HepG2 (cell line): ENCODE measurements around the gene CCDC57. TPM values are rescaled to one million over a fixed set of nuclear protein-coding genes. Genes with fewer than 3 reads are reported as not detected.

Experiments used
- ARID2 ChIP-seq: sonication (generic); formaldehyde crosslinking; IDR thresholded peaks from 2 replicates; pipeline ENCODE4 v1.8.1; 2022; ENCODE audit warnings: mild to moderate bottlenecking, missing genetic modification reagents, borderline replicate concordance
- BORCS8-MEF2B ChIP-seq: sonication (generic); formaldehyde crosslinking; IDR thresholded peaks from 2 replicates; pipeline ENCODE4 v1.8.0; 2022; ENCODE audit warnings: mild to moderate bottlenecking, missing genetic modification reagents
- FOXK2 ChIP-seq: fragments of 450-650 bp; IDR thresholded peaks from 2 replicates; pipeline ENCODE4 v1.6.1; 2016
- MBNL3 ChIP-seq: fragments of 250-450 bp; sonication (Bioruptor Pico); conservative IDR thresholded peaks from 2 replicates; pipeline ENCODE4 v1.8.0; 2022; ENCODE audit warnings: mild to moderate bottlenecking, inconsistent platforms
- PRMT3 ChIP-seq: sonication (generic); formaldehyde crosslinking; IDR thresholded peaks from 2 replicates; pipeline ENCODE4 v1.8.1; 2022; ENCODE audit warnings: low read depth, mild to moderate bottlenecking, moderate library complexity, missing genetic modification reagents, borderline replicate concordance
- SATB2 ChIP-seq: sonication (generic); formaldehyde crosslinking; IDR thresholded peaks from 2 replicates; pipeline ENCODE4 v1.5.0; 2020; ENCODE audit warnings: missing genetic modification reagents
- TBP ChIP-seq: sonication (generic); formaldehyde crosslinking; IDR thresholded peaks from 2 replicates; pipeline ENCODE4 v1.5.0; 2020; ENCODE audit warnings: missing genetic modification reagents
- TCF12 ChIP-seq, 2 experiments: fragments of 450-650 bp in 1 of 2; sonication (generic) in 1 of 2; formaldehyde crosslinking in 1 of 2; IDR thresholded peaks; 2 replicates each; pipeline versions ENCODE4 v1.6.1 to v1.8.0; 2017 to 2022; ENCODE audit warnings: antibody characterized with exemption in 1 of 2, mild to moderate bottlenecking in 1 of 2, missing genetic modification reagents in 1 of 2, moderate library complexity in 1 of 2
- TEAD3 ChIP-seq: optimal IDR thresholded peaks from 2 replicates; pipeline ENCODE3; 2016; ENCODE audit warnings: borderline replicate concordance
- ZC3H4 ChIP-seq: sonication (generic); formaldehyde crosslinking; IDR thresholded peaks from 2 replicates; pipeline ENCODE4 v1.4.0; 2020; ENCODE audit warnings: missing genetic modification reagents, borderline replicate concordance
- ZMYM3 ChIP-seq: sonication (generic); formaldehyde crosslinking; IDR thresholded peaks from 2 replicates; pipeline ENCODE4 v1.5.1; 2020; ENCODE audit warnings: mild to moderate bottlenecking, missing genetic modification reagents
- ZNF292 ChIP-seq: sonication (generic); formaldehyde crosslinking; IDR thresholded peaks from 2 replicates; pipeline ENCODE4 v1.8.1; 2022; ENCODE audit warnings: mild to moderate bottlenecking, low read depth, missing genetic modification reagents, borderline replicate concordance
- ZNF562 ChIP-seq: sonication (generic); formaldehyde crosslinking; IDR thresholded peaks from 2 replicates; pipeline ENCODE4 v1.8.0; 2022; ENCODE audit warnings: missing genetic modification reagents, borderline replicate concordance
- ZNF570 ChIP-seq: sonication (generic); formaldehyde crosslinking; IDR thresholded peaks from 2 replicates; pipeline ENCODE4 v1.4.0; 2020; ENCODE audit warnings: mild to moderate bottlenecking, missing genetic modification reagents, borderline replicate concordance
- ZNF790 ChIP-seq: sonication (generic); formaldehyde crosslinking; IDR thresholded peaks from 2 replicates; pipeline ENCODE4 v1.8.0; 2022; ENCODE audit warnings: missing genetic modification reagents, mild to moderate bottlenecking, borderline replicate concordance
- ZNF839 ChIP-seq: sonication (generic); formaldehyde crosslinking; IDR thresholded peaks from 2 replicates; pipeline ENCODE4 v1.4.0; 2020; ENCODE audit warnings: missing genetic modification reagents, mild to moderate bottlenecking, borderline replicate concordance
- polyA plus RNA-seq, 8 experiments: library from polyadenylated mRNA; depleted of rRNA in 3 of 8; stranded (reverse) in 7 of 8; unstranded in 1 of 8; fragments of >200 nt; fragmentation: Illumina TruSeq in 4 of 8; extraction: Trizol in 4 of 8; gene quantifications; 2 replicates each; pipeline versions ENCODE4 v1.2.1 to v1.2.3, GENCODE V29; 2011 to 2016; ENCODE audit warnings: low read depth in 4 of 8, missing spikeins in 1 of 8, mixed read lengths in 1 of 8; ENCODE audit not compliant: insufficient read depth in 1 of 8
- total RNA-seq, 5 experiments: library from RNA; depleted of rRNA; stranded (reverse); fragments of >200 nt; fragmentation: Illumina TruSeq; extraction: Trizol; gene quantifications; 2 replicates each; pipeline ENCODE4 v1.2.3, GENCODE V29; 2016; ENCODE audit warnings: low read depth in 1 of 5
- TF ChIP-seq, protein P1 (sequence below): sonication (generic); formaldehyde crosslinking; IDR thresholded peaks from 2 replicates; pipeline ENCODE4 v1.4.0; 2020; ENCODE audit warnings: missing genetic modification reagents
- TF ChIP-seq, protein P2 (sequence below): sonication (generic); formaldehyde crosslinking; IDR thresholded peaks from 2 replicates; pipeline ENCODE4 v1.8.1; 2023; ENCODE audit warnings: mild to moderate bottlenecking, missing genetic modification reagents
- TF ChIP-seq, protein P3 (sequence below): sonication (generic); formaldehyde crosslinking; IDR thresholded peaks from 2 replicates; pipeline ENCODE4 v1.8.1; 2023; ENCODE audit warnings: missing genetic modification reagents, inconsistent platforms, borderline replicate concordance
- TF ChIP-seq, protein P4 (sequence below): IDR thresholded peaks from 2 replicates; pipeline ENCODE4 v1.6.1; 2016
- TF ChIP-seq, protein P5 (sequence below): sonication (generic); formaldehyde crosslinking; IDR thresholded peaks from 2 replicates; pipeline ENCODE4 v1.4.0; 2020; ENCODE audit warnings: missing genetic modification reagents, borderline replicate concordance

CCDC57 gene
- total and polyA plus RNA-seq, 2 of the 13 experiments (the other 11 are each of a cell fraction or from before 2014, with no cell fraction given) = 59.3 to 59.9 TPM

DNA sequence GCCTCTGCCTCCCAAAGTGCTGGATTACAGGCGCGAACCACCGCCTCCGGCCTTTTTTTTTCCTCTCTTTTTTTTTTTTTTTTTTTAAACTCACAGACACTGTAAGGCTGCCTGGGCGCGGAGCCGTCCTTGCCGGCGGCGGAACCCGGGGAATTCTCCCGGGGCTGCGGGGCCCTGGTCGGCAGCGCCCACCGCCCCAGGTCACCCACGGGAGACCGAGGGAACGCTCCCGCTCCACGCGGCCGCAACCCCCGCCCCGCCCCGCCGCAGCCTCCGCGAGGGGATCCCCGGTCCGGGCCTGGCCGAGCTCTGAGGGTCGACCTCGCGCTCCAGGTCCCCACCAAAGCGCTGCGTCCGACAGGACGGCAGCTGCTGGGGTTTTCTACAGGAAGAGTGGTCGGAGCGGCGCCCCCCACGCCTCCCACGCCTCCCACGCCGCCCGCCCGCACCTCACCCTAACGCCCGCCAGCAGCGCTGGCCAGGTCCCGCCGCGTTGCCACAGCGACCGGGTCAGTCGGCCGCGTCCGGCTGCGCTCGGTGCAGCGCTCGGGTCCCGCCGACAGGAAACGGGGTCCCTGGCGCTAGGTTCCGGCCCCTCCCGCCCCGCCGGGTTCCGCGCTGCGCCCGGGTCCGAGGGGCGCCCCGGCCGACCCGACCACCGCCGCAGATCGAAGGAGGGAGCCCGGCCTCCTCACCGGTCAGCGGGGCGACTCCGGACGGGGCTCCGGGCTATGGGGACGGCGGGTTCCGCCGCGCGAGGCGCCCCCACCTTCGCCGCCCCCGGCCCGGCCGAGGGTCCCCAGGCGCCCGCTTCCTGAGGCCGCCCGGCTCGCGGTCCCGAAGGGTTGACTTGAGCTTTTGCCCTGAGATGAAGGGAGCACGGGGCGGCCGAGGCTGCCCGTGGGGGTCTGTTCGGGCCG lies at the start of gene CCDC57 (continued):
- TF ChIP-seq ZC3H4 (CRISPR knock-in tag) = no peak
- no peak for TF ChIP-seq FOXK2
- TF ChIP-seq, protein P1, sequence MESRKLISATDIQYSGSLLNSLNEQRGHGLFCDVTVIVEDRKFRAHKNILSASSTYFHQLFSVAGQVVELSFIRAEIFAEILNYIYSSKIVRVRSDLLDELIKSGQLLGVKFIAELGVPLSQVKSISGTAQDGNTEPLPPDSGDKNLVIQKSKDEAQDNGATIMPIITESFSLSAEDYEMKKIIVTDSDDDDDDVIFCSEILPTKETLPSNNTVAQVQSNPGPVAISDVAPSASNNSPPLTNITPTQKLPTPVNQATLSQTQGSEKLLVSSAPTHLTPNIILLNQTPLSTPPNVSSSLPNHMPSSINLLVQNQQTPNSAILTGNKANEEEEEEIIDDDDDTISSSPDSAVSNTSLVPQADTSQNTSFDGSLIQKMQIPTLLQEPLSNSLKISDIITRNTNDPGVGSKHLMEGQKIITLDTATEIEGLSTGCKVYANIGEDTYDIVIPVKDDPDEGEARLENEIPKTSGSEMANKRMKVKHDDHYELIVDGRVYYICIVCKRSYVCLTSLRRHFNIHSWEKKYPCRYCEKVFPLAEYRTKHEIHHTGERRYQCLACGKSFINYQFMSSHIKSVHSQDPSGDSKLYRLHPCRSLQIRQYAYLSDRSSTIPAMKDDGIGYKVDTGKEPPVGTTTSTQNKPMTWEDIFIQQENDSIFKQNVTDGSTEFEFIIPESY (CRISPR knock-in tag) = no peak
- peak; percentile 35 for TF ChIP-seq TEAD3 (CRISPR knock-in tag)
- TF ChIP-seq ZNF292 (CRISPR knock-in tag) = no peak
- TF ChIP-seq ZNF570 = no peak
- TF ChIP-seq, protein P2, sequence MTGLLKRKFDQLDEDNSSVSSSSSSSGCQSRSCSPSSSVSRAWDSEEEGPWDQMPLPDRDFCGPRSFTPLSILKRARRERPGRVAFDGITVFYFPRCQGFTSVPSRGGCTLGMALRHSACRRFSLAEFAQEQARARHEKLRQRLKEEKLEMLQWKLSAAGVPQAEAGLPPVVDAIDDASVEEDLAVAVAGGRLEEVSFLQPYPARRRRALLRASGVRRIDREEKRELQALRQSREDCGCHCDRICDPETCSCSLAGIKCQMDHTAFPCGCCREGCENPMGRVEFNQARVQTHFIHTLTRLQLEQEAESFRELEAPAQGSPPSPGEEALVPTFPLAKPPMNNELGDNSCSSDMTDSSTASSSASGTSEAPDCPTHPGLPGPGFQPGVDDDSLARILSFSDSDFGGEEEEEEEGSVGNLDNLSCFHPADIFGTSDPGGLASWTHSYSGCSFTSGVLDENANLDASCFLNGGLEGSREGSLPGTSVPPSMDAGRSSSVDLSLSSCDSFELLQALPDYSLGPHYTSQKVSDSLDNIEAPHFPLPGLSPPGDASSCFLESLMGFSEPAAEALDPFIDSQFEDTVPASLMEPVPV (CRISPR knock-in tag) = peak; percentile 61
- TF ChIP-seq TCF12 (IDR thresholded peaks at IDR 0.05) = no peak
- TF ChIP-seq TCF12 (CRISPR knock-in tag; IDR thresholded peaks at IDR 0.05) = peak; percentile 85; the same call in 1 of the 2 replicates
- no peak for TF ChIP-seq ZNF790 (CRISPR knock-in tag)
- TF ChIP-seq, protein P3, sequence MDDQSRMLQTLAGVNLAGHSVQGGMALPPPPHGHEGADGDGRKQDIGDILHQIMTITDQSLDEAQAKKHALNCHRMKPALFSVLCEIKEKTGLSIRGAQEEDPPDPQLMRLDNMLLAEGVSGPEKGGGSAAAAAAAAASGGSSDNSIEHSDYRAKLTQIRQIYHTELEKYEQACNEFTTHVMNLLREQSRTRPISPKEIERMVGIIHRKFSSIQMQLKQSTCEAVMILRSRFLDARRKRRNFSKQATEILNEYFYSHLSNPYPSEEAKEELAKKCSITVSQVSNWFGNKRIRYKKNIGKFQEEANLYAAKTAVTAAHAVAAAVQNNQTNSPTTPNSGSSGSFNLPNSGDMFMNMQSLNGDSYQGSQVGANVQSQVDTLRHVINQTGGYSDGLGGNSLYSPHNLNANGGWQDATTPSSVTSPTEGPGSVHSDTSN (CRISPR knock-in tag) = no peak
- TF ChIP-seq MBNL3 (CRISPR knock-in tag) = no peak
- TF ChIP-seq BORCS8-MEF2B = peak; percentile 96
- TF ChIP-seq, protein P4, sequence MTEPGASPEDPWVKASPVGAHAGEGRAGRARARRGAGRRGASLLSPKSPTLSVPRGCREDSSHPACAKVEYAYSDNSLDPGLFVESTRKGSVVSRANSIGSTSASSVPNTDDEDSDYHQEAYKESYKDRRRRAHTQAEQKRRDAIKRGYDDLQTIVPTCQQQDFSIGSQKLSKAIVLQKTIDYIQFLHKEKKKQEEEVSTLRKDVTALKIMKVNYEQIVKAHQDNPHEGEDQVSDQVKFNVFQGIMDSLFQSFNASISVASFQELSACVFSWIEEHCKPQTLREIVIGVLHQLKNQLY (CRISPR knock-in tag) = no peak; the same call in 1 of the 2 replicates
- TF ChIP-seq ZNF839 = no peak; the same call in 1 of the 2 replicates
- TF ChIP-seq ZMYM3 (CRISPR knock-in tag) = no peak
- TF ChIP-seq ARID2 (CRISPR knock-in tag) = no peak
- TF ChIP-seq, protein P5, sequence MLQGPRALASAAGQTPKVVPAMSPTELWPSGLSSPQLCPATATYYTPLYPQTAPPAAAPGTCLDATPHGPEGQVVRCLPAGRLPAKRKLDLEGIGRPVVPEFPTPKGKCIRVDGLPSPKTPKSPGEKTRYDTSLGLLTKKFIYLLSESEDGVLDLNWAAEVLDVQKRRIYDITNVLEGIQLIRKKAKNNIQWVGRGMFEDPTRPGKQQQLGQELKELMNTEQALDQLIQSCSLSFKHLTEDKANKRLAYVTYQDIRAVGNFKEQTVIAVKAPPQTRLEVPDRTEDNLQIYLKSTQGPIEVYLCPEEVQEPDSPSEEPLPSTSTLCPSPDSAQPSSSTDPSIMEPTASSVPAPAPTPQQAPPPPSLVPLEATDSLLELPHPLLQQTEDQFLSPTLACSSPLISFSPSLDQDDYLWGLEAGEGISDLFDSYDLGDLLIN (CRISPR knock-in tag) = peak; percentile 64; the same call in 1 of the 2 replicates
- TF ChIP-seq PRMT3 (CRISPR knock-in tag) = no peak
- TF ChIP-seq TBP = no peak
- no peak for TF ChIP-seq ZNF562 (CRISPR knock-in tag)
- TF ChIP-seq SATB2 (CRISPR knock-in tag) = no peak
